Measurements from ENCODE around the gene NAMPT.
"Not testable (repeated sequence)": the region's sequence is repeated elsewhere in the genome, so short reads cannot be mapped to it uniquely, and the experiment has no call there.

Gene NAMPT

DNA sequence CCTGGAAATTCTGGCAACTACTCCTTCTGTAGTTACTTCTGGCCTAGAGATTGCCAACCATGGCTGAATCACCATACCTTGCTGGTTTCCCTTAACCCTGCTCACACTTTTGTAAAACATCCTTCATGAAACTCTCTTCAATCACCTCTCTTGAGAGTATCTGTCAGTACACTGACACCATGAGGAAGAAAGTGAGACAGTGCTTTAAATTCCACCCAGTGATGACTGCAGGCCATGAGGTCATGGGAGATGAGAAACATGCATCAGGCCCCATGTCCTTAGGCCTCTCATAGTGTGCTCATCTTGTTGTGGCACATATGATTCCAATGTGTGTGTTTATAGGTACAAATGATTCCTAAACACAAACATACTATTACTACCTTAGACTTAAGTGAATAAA lies 24.6 kb upstream of the NAMPT start:
- Histone ChIP-seq H3K4me3 (no peak overlapping the region), H3K27ac (no peak overlapping the region), H3K9me3 (ENCODE audit: low read depth, low read length) (no peaks in the 10 kb centered on the region), H3K36me3 (ENCODE audit: insufficient read depth, low read length) (no peaks in the 10 kb centered on the region), H3K9ac (ENCODE audit: insufficient read length) (no peak overlapping the region)
- TF ChIP-seq FOXP2 (optimal IDR thresholded peaks at IDR 0.05; ENCODE audit: control extremely low read depth, extremely low read length, insufficient read depth) (no peak), POLR2AphosphoS5 (IDR thresholded peaks at IDR 0.05; ENCODE audit: borderline replicate concordance, low read depth, low read length) (no peak), EZH2 (IDR thresholded peaks at IDR 0.05) (no peak)
- no peak for DNase-seq (ENCODE audit: low read depth, low spot score)

DNA sequence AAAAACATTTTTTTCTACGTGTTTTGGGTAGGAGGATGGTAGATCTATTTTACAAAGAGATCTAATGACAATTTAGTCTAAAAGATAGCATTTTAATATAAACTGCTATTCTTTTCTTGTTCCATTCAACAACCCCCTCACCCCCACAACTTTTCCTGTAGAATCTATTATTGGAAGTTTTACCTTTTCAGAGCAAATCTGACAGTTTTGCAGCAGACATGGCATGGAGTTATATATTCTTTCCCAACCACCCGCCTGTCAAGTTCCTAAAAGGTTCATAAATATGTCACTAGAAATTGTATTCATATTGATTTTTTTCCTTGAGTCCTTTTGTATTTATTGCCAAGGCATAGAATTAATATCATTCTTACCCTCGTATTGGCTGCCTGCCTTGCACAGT lies 21.5 kb upstream of the NAMPT start:
- no peak for DNase-seq (ENCODE audit: low read depth, low spot score)
- H3K9ac ChIP-seq (ENCODE audit: insufficient read length) = no peak overlapping the region
- H3K9me3 ChIP-seq (ENCODE audit: low read depth, low read length) = no peaks in the 10 kb centered on the region
- H3K36me3 ChIP-seq (ENCODE audit: insufficient read depth, low read length) = no peaks in the 10 kb centered on the region
- no peak overlapping the region for H3K4me3 ChIP-seq
- H3K27ac ChIP-seq = no peak overlapping the region
- TF ChIP-seq FOXP2 (optimal IDR thresholded peaks at IDR 0.05; ENCODE audit: control extremely low read depth, extremely low read length, insufficient read depth) (no peak), POLR2AphosphoS5 (IDR thresholded peaks at IDR 0.05; ENCODE audit: borderline replicate concordance, low read depth, low read length) (no peak), EZH2 (IDR thresholded peaks at IDR 0.05) (no peak)

DNA sequence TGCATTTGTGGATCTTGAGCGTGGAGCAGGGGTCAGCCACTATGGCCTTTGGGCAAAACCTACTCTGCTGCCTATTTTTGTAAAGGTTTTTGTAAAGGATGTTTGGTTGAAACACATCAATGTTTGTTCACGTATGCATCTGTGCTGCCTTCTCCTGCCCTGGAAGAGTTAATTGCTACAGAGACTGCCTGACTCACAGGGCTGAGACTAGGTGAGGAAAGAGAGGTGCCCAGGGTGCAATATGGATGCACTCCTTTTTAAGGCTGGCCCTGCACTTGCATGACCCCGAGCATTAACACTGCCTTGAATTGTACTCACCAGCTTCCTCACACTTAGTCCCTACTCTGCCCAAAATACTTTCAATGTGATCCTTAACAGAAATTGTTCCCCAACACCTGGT lies 20.9 kb upstream of the NAMPT start:
- no peaks in the 10 kb centered on the region for H3K36me3 ChIP-seq (ENCODE audit: insufficient read depth, low read length)
- no peak overlapping the region for H3K4me3 ChIP-seq
- TF ChIP-seq POLR2AphosphoS5 (IDR thresholded peaks at IDR 0.05; ENCODE audit: borderline replicate concordance, low read depth, low read length) (no peak), FOXP2 (optimal IDR thresholded peaks at IDR 0.05; ENCODE audit: control extremely low read depth, extremely low read length, insufficient read depth) (no peak), EZH2 (IDR thresholded peaks at IDR 0.05) (no peak)
- DNase-seq (ENCODE audit: low read depth, low spot score) = no peak
- no peak overlapping the region for H3K27ac ChIP-seq
- H3K9me3 ChIP-seq (ENCODE audit: low read depth, low read length) = no peaks in the 10 kb centered on the region
- no peak overlapping the region for H3K9ac ChIP-seq (ENCODE audit: insufficient read length)

DNA sequence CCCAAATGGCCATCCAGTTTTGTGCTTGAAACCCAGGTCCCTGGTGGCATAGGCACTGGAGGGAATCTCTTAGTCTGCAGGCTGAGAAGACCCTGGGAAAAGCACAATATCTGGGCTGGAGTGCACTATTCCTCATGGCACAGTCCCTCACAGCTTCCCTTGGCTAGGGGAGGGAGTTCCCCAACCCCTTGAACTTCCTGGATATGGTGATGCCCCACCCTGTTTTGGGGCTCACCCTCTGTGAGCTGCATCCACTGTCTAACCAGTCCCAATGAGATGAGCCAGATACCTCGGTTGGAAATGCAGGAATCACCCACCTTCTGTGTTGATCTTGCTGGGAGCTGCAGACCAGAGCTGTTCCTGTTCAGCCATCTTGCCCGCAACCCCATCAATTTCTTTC lies 19.8 kb upstream of the NAMPT start:
- no peaks in the 10 kb centered on the region for H3K36me3 ChIP-seq (ENCODE audit: insufficient read depth, low read length)
- H3K4me3 ChIP-seq = no peak overlapping the region
- no peak for DNase-seq (ENCODE audit: low read depth, low spot score)
- no peaks in the 10 kb centered on the region for H3K9me3 ChIP-seq (ENCODE audit: low read depth, low read length)
- TF ChIP-seq EZH2 (IDR thresholded peaks at IDR 0.05) = no peak
- no peak for TF ChIP-seq FOXP2 (optimal IDR thresholded peaks at IDR 0.05; ENCODE audit: control extremely low read depth, extremely low read length, insufficient read depth)
- TF ChIP-seq POLR2AphosphoS5 (IDR thresholded peaks at IDR 0.05; ENCODE audit: borderline replicate concordance, low read depth, low read length) = no peak
- H3K27ac ChIP-seq = no peak overlapping the region
- H3K9ac ChIP-seq (ENCODE audit: insufficient read length) = no peak overlapping the region

DNA sequence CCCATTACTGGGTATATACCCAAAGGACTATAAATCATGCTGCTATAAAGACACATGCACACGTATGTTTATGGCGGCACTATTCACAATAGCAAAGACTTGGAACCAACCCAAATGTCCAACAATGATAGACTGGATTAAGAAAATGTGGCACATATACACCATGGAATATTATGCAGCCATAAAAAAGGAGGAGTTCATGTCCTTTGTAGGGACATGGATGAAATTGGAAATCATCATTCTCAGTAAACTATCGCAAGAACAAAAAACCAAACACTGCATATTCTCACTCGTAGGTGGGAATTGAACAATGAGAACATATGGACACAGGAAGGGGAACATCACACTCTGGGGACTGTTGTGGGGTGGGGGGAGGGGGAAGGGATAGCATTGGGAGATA lies 13.8 kb upstream of the NAMPT start:
- not testable (repeated sequence) for H3K36me3 ChIP-seq (ENCODE audit: insufficient read depth, low read length); H3K27ac ChIP-seq

DNA sequence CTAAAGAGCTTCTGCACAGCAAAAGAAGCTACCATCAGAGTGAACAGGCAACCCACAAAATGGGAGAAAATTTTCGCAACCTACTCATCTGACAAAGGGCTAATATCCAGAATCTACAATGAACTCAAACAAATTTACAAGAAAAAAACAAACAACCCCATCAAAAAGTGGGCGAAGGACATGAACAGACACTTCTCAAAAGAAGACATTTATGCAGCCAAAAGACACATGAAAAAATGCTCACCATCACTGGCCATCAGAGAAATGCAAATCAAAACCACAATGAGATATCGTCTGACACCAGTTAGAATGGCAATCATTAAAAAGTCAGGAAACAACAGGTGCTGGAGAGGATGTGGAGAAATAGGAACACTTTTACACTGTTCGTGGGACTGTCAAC lies 13.4 kb upstream of the NAMPT start:
- H3K27ac ChIP-seq; DNase-seq (ENCODE audit: low read depth, low spot score); H3K9me3 ChIP-seq (ENCODE audit: low read depth, low read length); H3K9ac ChIP-seq (ENCODE audit: insufficient read length); H3K4me3 ChIP-seq; H3K36me3 ChIP-seq (ENCODE audit: insufficient read depth, low read length): not testable (repeated sequence)

More for the DNA sequence above, 13.8 kb upstream of the NAMPT start:
- not testable (repeated sequence) for H3K9ac ChIP-seq (ENCODE audit: insufficient read length); DNase-seq (ENCODE audit: low read depth, low spot score); H3K9me3 ChIP-seq (ENCODE audit: low read depth, low read length); H3K4me3 ChIP-seq

DNA sequence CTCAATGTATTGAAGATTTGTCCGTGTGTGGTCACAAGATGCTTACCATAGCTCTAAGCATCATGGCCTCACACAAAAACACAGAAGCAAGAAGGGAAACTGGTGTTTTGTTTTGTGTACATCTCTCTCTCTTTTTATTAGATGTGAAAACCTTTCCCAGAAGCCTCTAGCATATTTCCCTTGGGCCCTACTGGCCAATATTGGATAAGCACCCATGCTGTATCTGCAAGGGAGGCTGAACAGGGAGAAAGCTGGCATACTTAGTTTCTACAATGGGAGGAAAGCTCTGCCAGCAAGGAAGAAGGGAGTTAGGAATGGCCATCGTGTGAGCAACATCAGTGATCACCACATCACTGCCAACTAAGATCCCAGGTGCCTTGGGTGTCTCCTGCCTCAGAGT lies 9.6 kb upstream of the NAMPT start:
- no peak overlapping the region for H3K27ac ChIP-seq
- no peak overlapping the region for H3K9ac ChIP-seq (ENCODE audit: insufficient read length)
- H3K4me3 ChIP-seq = no peak overlapping the region
- TF ChIP-seq FOXP2 (optimal IDR thresholded peaks at IDR 0.05; ENCODE audit: control extremely low read depth, extremely low read length, insufficient read depth) (no peak), POLR2AphosphoS5 (IDR thresholded peaks at IDR 0.05; ENCODE audit: borderline replicate concordance, low read depth, low read length) (no peak), EZH2 (IDR thresholded peaks at IDR 0.05) (no peak)
- no peaks in the 10 kb centered on the region for H3K36me3 ChIP-seq (ENCODE audit: insufficient read depth, low read length)
- H3K9me3 ChIP-seq (ENCODE audit: low read depth, low read length) = no peaks in the 10 kb centered on the region
- no peak for DNase-seq (ENCODE audit: low read depth, low spot score)

DNA sequence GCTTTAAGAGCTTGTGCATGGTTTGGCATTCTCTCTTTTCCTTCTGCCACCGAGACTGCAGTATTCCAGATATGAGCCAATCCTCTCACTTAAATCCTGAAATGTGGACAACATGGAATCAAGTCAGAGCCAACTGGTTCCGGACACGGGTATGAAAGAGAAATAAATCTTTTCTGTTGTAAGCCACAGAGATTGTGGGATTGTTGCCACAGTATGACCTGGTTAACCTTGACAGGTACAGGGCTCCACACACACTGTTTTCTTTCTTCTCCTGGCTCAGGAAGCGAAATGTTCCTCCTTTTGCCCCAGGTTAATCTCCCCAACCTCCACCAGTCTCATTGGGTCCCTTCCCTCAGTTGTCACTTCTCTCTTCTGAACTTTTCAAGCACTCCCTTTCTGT lies 6.5 kb upstream of the NAMPT start:
- no peak for TF ChIP-seq EZH2 (IDR thresholded peaks at IDR 0.05)
- TF ChIP-seq POLR2AphosphoS5 (IDR thresholded peaks at IDR 0.05; ENCODE audit: borderline replicate concordance, low read depth, low read length) = no peak
- TF ChIP-seq FOXP2 (optimal IDR thresholded peaks at IDR 0.05; ENCODE audit: control extremely low read depth, extremely low read length, insufficient read depth) = no peak
- no peak for DNase-seq (ENCODE audit: low read depth, low spot score)

DNA sequence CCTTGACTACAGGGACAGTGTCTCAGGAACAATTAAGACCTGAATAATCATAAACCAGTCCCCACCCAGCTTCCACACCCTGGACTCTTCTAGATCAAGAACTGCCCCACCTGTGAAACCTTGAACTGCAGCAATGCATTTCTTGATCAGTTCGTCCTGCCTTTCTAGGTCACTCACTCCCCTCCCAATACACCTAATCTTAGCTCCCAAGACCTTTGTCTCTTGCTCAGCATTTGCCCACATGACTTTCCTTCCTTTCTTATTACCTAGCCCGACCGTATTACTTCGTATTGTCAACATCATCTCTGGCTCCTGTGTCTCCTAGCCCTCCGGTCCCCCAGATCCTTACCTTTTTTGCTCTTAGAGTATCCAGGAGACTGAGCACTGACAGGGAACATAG lies 5.5 kb upstream of the NAMPT start:
- Histone ChIP-seq H3K9ac (ENCODE audit: insufficient read length) (no peak overlapping the region), H3K9me3 (ENCODE audit: low read depth, low read length) (no peaks in the 10 kb centered on the region), H3K27ac (no peak overlapping the region), H3K4me3 (no peak overlapping the region), H3K36me3 (ENCODE audit: insufficient read depth, low read length) (no peaks in the 10 kb centered on the region)
- DNase-seq (ENCODE audit: low read depth, low spot score) = no peak
- no peak for TF ChIP-seq FOXP2 (optimal IDR thresholded peaks at IDR 0.05; ENCODE audit: control extremely low read depth, extremely low read length, insufficient read depth)
- TF ChIP-seq POLR2AphosphoS5 (IDR thresholded peaks at IDR 0.05; ENCODE audit: borderline replicate concordance, low read depth, low read length) = no peak
- no peak for TF ChIP-seq EZH2 (IDR thresholded peaks at IDR 0.05)

More for the DNA sequence above, 6.5 kb upstream of the NAMPT start:
- no peak overlapping the region for H3K9ac ChIP-seq (ENCODE audit: insufficient read length)
- no peaks in the 10 kb centered on the region for H3K36me3 ChIP-seq (ENCODE audit: insufficient read depth, low read length)
- H3K27ac ChIP-seq = no peak overlapping the region
- no peak overlapping the region for H3K4me3 ChIP-seq
- H3K9me3 ChIP-seq (ENCODE audit: low read depth, low read length) = no peaks in the 10 kb centered on the region

Data from SK-N-MC (cell line).